ENCODE data around the gene ARPP19.
"Not testable (repeated sequence)": the region's sequence is repeated elsewhere in the genome, so short reads cannot be mapped to it uniquely, and the experiment has no call there.

The ARPP19 gene

GRCh38 chr15:52568601-52569585 lies at the start of gene ARPP19:
ARPP19 (minus strand) TSS chr15:52569030; CDS start chr15:52568892, 138 bp downstream.
- DNase-seq = peak; percentile 37 to 63 (median 50)

GRCh38 chr15:52617026-52617425 lies 48.2 kb upstream of the ARPP19 start:
- DNase-seq = no peak

GRCh38 chr15:52615302-52615701 lies 46.5 kb upstream of the ARPP19 start:
- no peak for DNase-seq

- DNase-seq = no peak
Observed at GRCh38 chr15:52609593-52609992, 40.8 kb upstream of the ARPP19 start.

- no peak for DNase-seq
Observed at GRCh38 chr15:52584414-52584813, 15.6 kb upstream of the ARPP19 start.

DNA sequence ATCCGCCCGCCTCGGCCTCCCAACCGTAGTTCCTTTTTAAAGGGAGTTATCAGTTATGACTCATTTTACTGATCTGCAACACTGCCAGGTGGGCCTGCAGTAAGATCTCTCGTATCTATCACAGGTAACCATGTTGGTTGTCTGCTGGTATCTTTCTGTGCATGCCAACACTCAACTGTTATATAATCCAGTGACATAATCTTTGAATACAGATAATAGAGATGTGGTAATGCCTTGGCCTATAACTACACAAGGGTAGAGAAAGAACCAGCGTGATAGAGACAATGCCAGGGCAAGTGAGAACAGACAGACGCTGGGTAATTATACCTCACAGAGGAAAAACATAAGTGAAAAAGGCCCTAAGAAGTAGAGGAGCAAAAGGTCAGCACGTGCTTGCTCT lies 11.0 kb upstream of the ARPP19 start:
- no peak for DNase-seq

- DNase-seq = no peak
Observed at GRCh38 chr15:52576692-52577091, 7.9 kb upstream of the ARPP19 start.

DNA sequence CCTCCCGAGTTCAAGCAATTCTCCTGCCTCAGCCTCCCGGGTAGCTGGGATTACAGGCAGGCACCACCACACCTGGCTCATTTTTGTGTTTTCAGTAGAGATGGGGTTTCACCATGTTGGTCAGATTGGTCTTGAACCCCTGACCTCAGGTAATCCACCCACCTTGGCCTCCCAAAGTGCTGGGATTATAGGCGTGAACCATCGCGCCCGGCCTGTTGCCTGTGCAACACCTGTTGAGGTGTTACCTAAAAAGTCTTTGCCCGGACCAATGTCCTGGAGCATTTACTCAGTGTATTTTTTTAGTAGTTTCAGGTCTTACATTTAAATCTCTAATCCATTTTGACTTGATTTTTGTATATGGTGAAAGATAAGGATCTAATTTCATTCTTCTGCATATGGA lies 6.7 kb upstream of the ARPP19 start:
- not testable (repeated sequence) for DNase-seq

GRCh38 chr15:52575072-52575471 lies 6.2 kb upstream of the ARPP19 start:
- no peak for DNase-seq

- DNase-seq = not testable (repeated sequence)
Observed at GRCh38 chr15:52574623-52575022, 5.8 kb upstream of the ARPP19 start.

DNA sequence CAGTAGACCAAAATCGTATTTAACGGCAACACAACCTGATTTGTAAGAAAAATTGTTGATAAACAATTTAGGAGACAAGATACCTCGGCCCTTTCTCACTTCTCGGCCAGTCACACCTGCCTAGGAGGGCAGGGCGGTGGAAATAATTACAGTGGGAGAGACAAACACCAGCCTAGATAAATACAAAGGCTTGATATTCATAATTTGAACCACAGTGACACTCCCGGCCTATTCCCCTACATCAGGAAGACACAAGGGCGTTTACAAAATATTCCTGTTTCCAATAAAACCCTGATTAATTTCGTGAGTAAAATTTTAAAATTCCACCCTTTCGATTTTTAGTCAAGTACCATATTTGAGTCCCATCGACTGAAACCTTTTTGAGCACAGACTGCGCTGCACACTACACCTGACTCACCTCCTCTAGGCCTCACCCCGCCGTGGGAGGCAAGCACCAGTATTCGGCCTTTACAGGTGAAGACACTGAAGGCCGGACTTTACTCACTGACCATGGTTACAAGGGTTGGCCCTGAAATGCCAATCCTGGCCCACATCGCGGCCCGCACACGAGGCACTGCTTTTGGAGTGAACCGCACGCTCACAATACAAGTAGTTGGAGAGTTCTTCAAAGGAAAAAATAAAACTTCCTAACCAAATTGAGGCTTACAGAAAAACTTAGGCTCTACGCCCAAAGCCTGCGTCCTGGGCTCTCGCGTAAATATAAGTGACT lies 794 bp downstream of the ARPP19 start:
- peak in 1 of 4 experiments; percentile 25 for DNase-seq

DNA sequence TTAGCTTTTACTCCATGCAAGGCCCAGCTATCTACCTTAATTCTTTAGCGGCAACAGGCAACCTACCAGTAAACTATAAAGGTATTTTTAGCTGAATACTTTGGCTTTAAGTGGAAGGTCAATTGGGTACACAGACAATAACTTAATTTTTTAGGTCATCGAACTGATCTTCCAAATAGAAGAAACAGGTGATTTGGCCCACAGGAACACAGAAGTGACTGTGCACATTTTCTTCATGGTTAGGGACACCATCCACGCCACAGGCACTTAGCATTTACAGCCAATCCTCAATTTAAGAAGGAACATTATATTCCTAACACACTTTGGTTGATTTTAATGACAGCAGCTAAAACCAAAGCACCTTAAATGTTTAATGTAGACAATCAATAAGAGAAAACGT lies 1.9 kb downstream of the ARPP19 start:
- DNase-seq = no peak

GRCh38 chr15:52565417-52566358 lies 3.1 kb downstream of the ARPP19 start:
- not testable (repeated sequence) for DNase-seq

DNA sequence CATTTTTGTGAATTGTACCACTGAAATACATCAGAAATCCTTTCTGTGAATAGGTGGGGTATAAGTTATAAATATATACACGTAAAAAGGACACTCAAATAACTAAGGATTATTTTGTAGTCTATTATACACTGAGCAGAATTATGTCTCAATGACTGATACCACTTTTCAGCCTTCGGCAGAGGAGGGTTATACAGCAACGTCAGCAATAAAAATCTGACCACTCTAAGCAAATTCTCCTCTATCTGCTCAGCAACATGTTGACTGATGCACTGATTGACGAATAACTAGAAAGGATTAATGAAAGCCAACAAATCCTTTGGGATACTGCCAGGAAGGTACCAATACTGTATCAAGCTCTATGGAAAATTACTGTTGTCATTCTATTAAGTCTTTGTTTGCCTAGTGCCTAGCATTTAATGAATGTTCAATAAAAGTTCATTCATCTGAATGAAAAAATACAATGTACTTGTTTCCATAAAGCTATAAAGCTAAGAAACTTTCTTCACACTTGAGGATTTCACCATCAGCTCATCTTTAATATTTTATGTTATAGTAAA lies 5.2 kb downstream of the ARPP19 start:
- DNase-seq = no peak

- DNase-seq = no peak
Observed at GRCh38 chr15:52559575-52559974, 9.3 kb downstream of the ARPP19 start.

DNA sequence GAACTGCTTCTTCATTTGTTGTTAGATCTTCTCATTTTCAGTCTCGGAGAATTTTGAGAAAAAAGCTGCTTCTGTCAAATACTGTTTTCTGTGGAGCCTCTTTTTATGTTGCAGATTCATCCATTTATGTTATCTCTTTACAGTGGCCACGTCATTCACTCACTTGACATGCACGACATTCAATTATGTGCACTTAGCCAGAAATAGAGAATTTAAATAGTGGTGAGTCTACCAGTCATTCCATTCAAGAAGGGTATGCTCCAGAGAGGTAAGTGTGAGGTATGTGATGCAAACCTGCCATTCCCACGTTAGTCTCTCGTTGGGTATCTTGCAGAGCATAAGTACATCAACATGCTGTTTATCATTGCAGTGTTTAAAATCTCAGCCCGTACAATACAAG lies 9.8 kb downstream of the ARPP19 start:
- DNase-seq = no peak

DNA sequence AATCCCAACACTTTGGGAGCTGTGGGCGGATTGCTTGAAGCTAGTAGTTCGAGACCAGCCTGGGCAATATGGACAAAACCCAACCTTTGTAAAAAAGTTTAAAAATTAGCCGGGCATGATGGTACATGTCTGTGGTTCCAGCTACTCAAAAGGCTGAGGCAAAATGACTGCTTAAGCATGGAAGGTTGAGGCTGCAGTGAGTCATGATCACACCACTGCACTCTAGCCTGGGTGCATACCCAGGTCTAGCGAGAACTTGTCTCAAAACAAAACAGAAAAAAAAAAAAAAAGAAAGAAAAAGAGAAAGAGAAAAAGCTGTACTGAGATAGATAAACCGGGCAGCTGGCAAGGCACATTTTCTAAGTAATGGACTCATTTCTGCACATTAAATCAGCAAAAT lies 10.6 kb downstream of the ARPP19 start:
- peak in 1 of 4 experiments; percentile 4 for DNase-seq

GRCh38 chr15:52557274-52557641 lies 11.6 kb downstream of the ARPP19 start:
- DNase-seq = no peak

- no peak for DNase-seq
Observed at GRCh38 chr15:52556524-52557273, 12.1 kb downstream of the ARPP19 start.

GRCh38 chr15:52552303-52552702 lies 16.5 kb downstream of the ARPP19 start:
- DNase-seq = no peak

GRCh38 chr15:52551762-52552161 lies 17.1 kb downstream of the ARPP19 start:
- no peak for DNase-seq

GRCh38 chr15:52551186-52551585 lies 17.6 kb downstream of the ARPP19 start:
- DNase-seq = not testable (repeated sequence)

All from activated naive CD4-positive, alpha-beta T cell (primary cell).